ENCODE data around the gene AKAP3.

AKAP3 gene

GRCh38 chr12:4690760-4691159, 41.9 kb upstream of the AKAP3 start (continued):
- TF ChIP-seq PATZ1 (CRISPR knock-in tag; IDR thresholded peaks at IDR 0.05; ENCODE audit: borderline replicate concordance) (no peak), OSR1 (CRISPR knock-in tag; IDR thresholded peaks at IDR 0.05) (no peak)

- ATAC-seq: no peak
- TF ChIP-seq ARNTL (CRISPR knock-in tag; IDR thresholded peaks at IDR 0.05; ENCODE audit: borderline replicate concordance, low read depth) (no peak), CSRNP3 (CRISPR knock-in tag; IDR thresholded peaks at IDR 0.05) (no peak), BACH2 (CRISPR knock-in tag; IDR thresholded peaks at IDR 0.05; ENCODE audit: borderline replicate concordance) (no peak), ESRRG (CRISPR knock-in tag; IDR thresholded peaks at IDR 0.05) (no peak), TOX (CRISPR knock-in tag; IDR thresholded peaks at IDR 0.05; ENCODE audit: borderline replicate concordance) (no peak), PPARA (CRISPR knock-in tag; IDR thresholded peaks at IDR 0.05; ENCODE audit: borderline replicate concordance) (no peak), POU6F1 (CRISPR knock-in tag; IDR thresholded peaks at IDR 0.05; ENCODE audit: borderline replicate concordance, low read depth) (no peak), OSR1 (CRISPR knock-in tag; IDR thresholded peaks at IDR 0.05) (no peak), ISL1 (CRISPR knock-in tag; IDR thresholded peaks at IDR 0.05) (no peak), ZFP30 (CRISPR knock-in tag; IDR thresholded peaks at IDR 0.05) (no peak), GLIS3 (CRISPR knock-in tag; IDR thresholded peaks at IDR 0.05) (no peak), ZNF8 (CRISPR knock-in tag; IDR thresholded peaks at IDR 0.05) (no peak), TCF4 (CRISPR knock-in tag; IDR thresholded peaks at IDR 0.05; ENCODE audit: borderline replicate concordance) (no peak), ZNF70 (CRISPR knock-in tag; IDR thresholded peaks at IDR 0.05) (no peak), CSDC2 (CRISPR knock-in tag; IDR thresholded peaks at IDR 0.05) (no peak), CREB5 (CRISPR knock-in tag; IDR thresholded peaks at IDR 0.05; ENCODE audit: low read depth) (no peak)
Observed at GRCh38 chr12:4685317-4685716, 36.5 kb upstream of the AKAP3 start.

- TF ChIP-seq ZFP3 (CRISPR knock-in tag; IDR thresholded peaks at IDR 0.05): no peak
- no peak for TF ChIP-seq TCF4 (CRISPR knock-in tag; IDR thresholded peaks at IDR 0.05; ENCODE audit: borderline replicate concordance)
- no peak for TF ChIP-seq PATZ1 (CRISPR knock-in tag; IDR thresholded peaks at IDR 0.05; ENCODE audit: borderline replicate concordance)
- TF ChIP-seq GLIS3 (CRISPR knock-in tag; IDR thresholded peaks at IDR 0.05): no peak
- TF ChIP-seq ZNF70 (CRISPR knock-in tag; IDR thresholded peaks at IDR 0.05): no peak
- no peak for TF ChIP-seq OSR1 (CRISPR knock-in tag; IDR thresholded peaks at IDR 0.05)
- no peak for TF ChIP-seq PPARA (CRISPR knock-in tag; IDR thresholded peaks at IDR 0.05; ENCODE audit: borderline replicate concordance)
- ATAC-seq: no peak
Observed at GRCh38 chr12:4681732-4682131, 32.9 kb upstream of the AKAP3 start.

- TF ChIP-seq TOX (CRISPR knock-in tag; IDR thresholded peaks at IDR 0.05; ENCODE audit: borderline replicate concordance) (no peak), GLIS3 (CRISPR knock-in tag; IDR thresholded peaks at IDR 0.05) (no peak), ZNF70 (CRISPR knock-in tag; IDR thresholded peaks at IDR 0.05) (no peak), CSRNP3 (CRISPR knock-in tag; IDR thresholded peaks at IDR 0.05) (no peak), POU6F1 (CRISPR knock-in tag; IDR thresholded peaks at IDR 0.05; ENCODE audit: borderline replicate concordance, low read depth) (no peak), ZFP3 (CRISPR knock-in tag; IDR thresholded peaks at IDR 0.05) (no peak), RARB (CRISPR knock-in tag; IDR thresholded peaks at IDR 0.05) (no peak), ARNTL (CRISPR knock-in tag; IDR thresholded peaks at IDR 0.05; ENCODE audit: borderline replicate concordance, low read depth) (no peak), ZNF8 (CRISPR knock-in tag; IDR thresholded peaks at IDR 0.05) (no peak), SNAI2 (CRISPR knock-in tag; IDR thresholded peaks at IDR 0.05) (no peak), CREB5 (CRISPR knock-in tag; IDR thresholded peaks at IDR 0.05; ENCODE audit: low read depth) (no peak), ESRRG (CRISPR knock-in tag; IDR thresholded peaks at IDR 0.05) (no peak)
- ATAC-seq: no peak
Observed at GRCh38 chr12:4679711-4680110, 30.9 kb upstream of the AKAP3 start.
